ENCODE data around the gene DIP2C. TPM values are rescaled to one million over a fixed set of nuclear protein-coding genes. Genes with fewer than 3 reads are reported as not detected.
"Not testable (repeated sequence)": the region's sequence is repeated elsewhere in the genome, so short reads cannot be mapped to it uniquely, and the experiment has no call there.

The DIP2C gene
- total RNA-seq, 1 donor from 2014 or later = 23.1 TPM

GRCh38 chr10:614139-614711 lies 75.2 kb downstream of the DIP2C start:
- Mint-ChIP-seq H3K27ac (peak overlapping the region; percentile 89), H3K4me3 (peak overlapping the region; percentile 77), H3K4me1 (ENCODE audit: unreplicated experiment) (peaks cover 86% of the 10 kb centered on the region), H3K9me3 (no peaks in the 10 kb centered on the region), H3K27me3 (no peaks in the 10 kb centered on the region), H3K36me3 (peaks cover 3% of the 10 kb centered on the region)
- DNase-seq (ENCODE audit: extremely low spot score, unreplicated experiment) = no peak
- TF ChIP-seq CTCF (conservative IDR thresholded peaks at IDR 0.05) = no peak

GRCh38 chr10:613271-614138 lies 76.0 kb downstream of the DIP2C start:
- TF ChIP-seq CTCF (conservative IDR thresholded peaks at IDR 0.05) = no peak
- Mint-ChIP-seq H3K27ac (peak overlapping the region; percentile 89), H3K36me3 (peaks cover 6% of the 10 kb centered on the region), H3K9me3 (no peaks in the 10 kb centered on the region), H3K4me1 (ENCODE audit: unreplicated experiment) (peaks cover 86% of the 10 kb centered on the region), H3K27me3 (peaks cover 2% of the 10 kb centered on the region), H3K4me3 (peak overlapping the region; percentile 77)
- no peak for DNase-seq (ENCODE audit: extremely low spot score, unreplicated experiment)

- peaks cover 79% of the 10 kb centered on the region for H3K4me1 Mint-ChIP-seq (ENCODE audit: unreplicated experiment)
- H3K36me3 Mint-ChIP-seq = peaks cover 3% of the 10 kb centered on the region
- TF ChIP-seq CTCF (conservative IDR thresholded peaks at IDR 0.05) = no peak
- H3K27ac Mint-ChIP-seq = peak overlapping the region; percentile 89
- peaks cover 3% of the 10 kb centered on the region for H3K27me3 Mint-ChIP-seq
- H3K9me3 Mint-ChIP-seq = no peaks in the 10 kb centered on the region
- DNase-seq (ENCODE audit: extremely low spot score, unreplicated experiment) = no peak
- peak overlapping the region; percentile 77 for H3K4me3 Mint-ChIP-seq
These were observed 76.8 kb downstream of the DIP2C start for GRCh38 chr10:612696-613095.

- Mint-ChIP-seq H3K4me1 (ENCODE audit: unreplicated experiment) (peaks cover 72% of the 10 kb centered on the region), H3K27ac (peak overlapping the region; percentile 76), H3K4me3 (peak overlapping the region; percentile 6)
- DNase-seq (ENCODE audit: extremely low spot score, unreplicated experiment); H3K9me3 Mint-ChIP-seq; H3K27me3 Mint-ChIP-seq; H3K36me3 Mint-ChIP-seq: not testable (repeated sequence)
These were observed 78.7 kb downstream of the DIP2C start for GRCh38 chr10:610642-611305.

GRCh38 chr10:609868-610545 lies 79.5 kb downstream of the DIP2C start:
- H3K36me3 Mint-ChIP-seq = peaks cover 3% of the 10 kb centered on the region
- H3K9me3 Mint-ChIP-seq = no peaks in the 10 kb centered on the region
- TF ChIP-seq CTCF (conservative IDR thresholded peaks at IDR 0.05) = no peak
- H3K4me3 Mint-ChIP-seq = no peak overlapping the region
- no peak for DNase-seq (ENCODE audit: extremely low spot score, unreplicated experiment)
- peaks cover 72% of the 10 kb centered on the region for H3K4me1 Mint-ChIP-seq (ENCODE audit: unreplicated experiment)
- H3K27me3 Mint-ChIP-seq = peaks cover 3% of the 10 kb centered on the region
- peak overlapping the region; percentile 76 for H3K27ac Mint-ChIP-seq

Data from type B pancreatic cell (in vitro differentiated cells).